ENCODE results near the gene SPNS2. TPM values are rescaled to one million over a fixed set of nuclear protein-coding genes. Genes with fewer than 3 reads are reported as not detected.

The SPNS2 gene
- total RNA-seq, 1 donor from 2014 or later = 79.3 TPM

GRCh38 chr17:4500191-4500571 is 1.5 kb downstream of the SPNS2 start:
- no peaks in the 10 kb centered on the region for H3K9me3 ChIP-seq
- no peak for DNase-seq (ENCODE audit: extremely low spot score in 2 of 2)
- peak overlapping the region; percentile 46 to 49 for H3K4me3 ChIP-seq
- intact Hi-C loops (cut with DNase I) = no loop called here
- H3K27me3 ChIP-seq = no peaks in the 10 kb centered on the region
- TF ChIP-seq POLR2A (IDR thresholded peaks at IDR 0.05) (no peak), POLR2AphosphoS5 (IDR thresholded peaks at IDR 0.05; ENCODE audit: insufficient read depth in 1 of 2, low read depth in 1 of 2) (no peak)
- TF ChIP-seq, protein P1, sequence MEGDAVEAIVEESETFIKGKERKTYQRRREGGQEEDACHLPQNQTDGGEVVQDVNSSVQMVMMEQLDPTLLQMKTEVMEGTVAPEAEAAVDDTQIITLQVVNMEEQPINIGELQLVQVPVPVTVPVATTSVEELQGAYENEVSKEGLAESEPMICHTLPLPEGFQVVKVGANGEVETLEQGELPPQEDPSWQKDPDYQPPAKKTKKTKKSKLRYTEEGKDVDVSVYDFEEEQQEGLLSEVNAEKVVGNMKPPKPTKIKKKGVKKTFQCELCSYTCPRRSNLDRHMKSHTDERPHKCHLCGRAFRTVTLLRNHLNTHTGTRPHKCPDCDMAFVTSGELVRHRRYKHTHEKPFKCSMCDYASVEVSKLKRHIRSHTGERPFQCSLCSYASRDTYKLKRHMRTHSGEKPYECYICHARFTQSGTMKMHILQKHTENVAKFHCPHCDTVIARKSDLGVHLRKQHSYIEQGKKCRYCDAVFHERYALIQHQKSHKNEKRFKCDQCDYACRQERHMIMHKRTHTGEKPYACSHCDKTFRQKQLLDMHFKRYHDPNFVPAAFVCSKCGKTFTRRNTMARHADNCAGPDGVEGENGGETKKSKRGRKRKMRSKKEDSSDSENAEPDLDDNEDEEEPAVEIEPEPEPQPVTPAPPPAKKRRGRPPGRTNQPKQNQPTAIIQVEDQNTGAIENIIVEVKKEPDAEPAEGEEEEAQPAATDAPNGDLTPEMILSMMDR (IDR thresholded peaks at IDR 0.05) = no peak
- H3K27ac ChIP-seq = no peak overlapping the region
- no peaks in the 10 kb centered on the region for H3K36me3 ChIP-seq
- H3K4me1 ChIP-seq = peaks cover 27% of the 10 kb centered on the region

- peak overlapping the region in 1 of 2 donors; percentile 46 for H3K4me3 ChIP-seq
Observed at GRCh38 chr17:4501295-4501949, 2.7 kb downstream of the SPNS2 start.

GRCh38 chr17:4502466-4503154 is 3.9 kb downstream of the SPNS2 start:
- Histone ChIP-seq H3K27ac (no peak overlapping the region), H3K9me3 (no peaks in the 10 kb centered on the region), H3K4me1 (peaks cover 26% of the 10 kb centered on the region), H3K4me3 (no peak overlapping the region), H3K36me3 (no peaks in the 10 kb centered on the region), H3K27me3 (no peaks in the 10 kb centered on the region)
- DNase-seq (ENCODE audit: extremely low spot score in 2 of 2) = no peak
- intact Hi-C loops (cut with DNase I) = no loop called here
- TF ChIP-seq POLR2A (IDR thresholded peaks at IDR 0.05) (no peak), POLR2AphosphoS5 (IDR thresholded peaks at IDR 0.05; ENCODE audit: insufficient read depth in 1 of 2, low read depth in 1 of 2) (no peak)
- TF ChIP-seq, protein P1 (IDR thresholded peaks at IDR 0.05) = no peak

More at GRCh38 chr17:4501295-4501949, 2.7 kb downstream of the SPNS2 start:
- DNase-seq (ENCODE audit: extremely low spot score in 2 of 2) = no peak
- Histone ChIP-seq H3K36me3 (no peaks in the 10 kb centered on the region), H3K27ac (no peak overlapping the region), H3K27me3 (no peaks in the 10 kb centered on the region), H3K4me1 (peaks cover 27% of the 10 kb centered on the region), H3K9me3 (no peaks in the 10 kb centered on the region)
- intact Hi-C loops (cut with DNase I) = no loop called here
- TF ChIP-seq POLR2AphosphoS5 (IDR thresholded peaks at IDR 0.05; ENCODE audit: insufficient read depth in 1 of 2, low read depth in 1 of 2) (no peak), POLR2A (IDR thresholded peaks at IDR 0.05) (no peak)
- TF ChIP-seq, protein P1 (IDR thresholded peaks at IDR 0.05) = no peak

DNA sequence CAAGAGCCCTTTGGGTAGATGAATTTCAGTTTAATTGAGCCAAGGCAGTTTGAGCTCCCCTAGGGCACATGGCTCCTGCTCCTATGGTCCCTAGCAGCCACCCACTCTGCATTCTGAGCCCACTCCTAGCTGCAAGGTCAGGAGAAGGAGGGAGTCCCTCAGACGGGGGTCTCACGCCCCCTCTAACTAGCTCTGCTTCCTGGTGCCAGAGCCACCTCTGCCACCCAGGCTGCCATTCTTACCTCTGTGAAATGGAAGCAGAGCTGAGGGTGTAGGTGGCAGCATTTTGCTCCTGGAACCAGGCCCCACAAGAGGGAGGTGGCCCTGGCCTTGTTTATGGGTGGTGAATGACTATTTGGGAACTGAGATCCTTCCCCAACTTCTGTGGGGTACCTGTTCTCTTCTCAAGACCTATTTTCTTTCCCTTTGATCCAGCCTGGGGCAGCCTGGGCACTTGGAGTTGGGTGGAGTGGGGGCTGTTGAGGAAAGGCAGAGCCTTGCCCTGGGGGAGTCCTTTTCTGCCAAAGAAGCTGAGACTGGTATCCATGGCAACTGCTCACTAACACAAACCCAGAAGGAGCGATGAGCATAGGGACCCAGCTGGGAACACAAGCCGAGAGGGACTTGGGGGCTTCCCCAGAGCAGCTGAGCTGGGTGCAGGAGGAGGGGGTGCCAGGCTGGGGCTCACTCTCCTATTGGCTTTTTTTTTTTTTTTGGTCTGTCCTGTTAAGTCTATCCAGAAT is 4.8 kb downstream of the SPNS2 start:
- no peaks in the 10 kb centered on the region for H3K9me3 ChIP-seq
- H3K36me3 ChIP-seq = no peaks in the 10 kb centered on the region
- no peaks in the 10 kb centered on the region for H3K27me3 ChIP-seq
- no peak overlapping the region for H3K4me3 ChIP-seq
- no peak for TF ChIP-seq POLR2A (IDR thresholded peaks at IDR 0.05)
- TF ChIP-seq, protein P1 (IDR thresholded peaks at IDR 0.05) = no peak
- TF ChIP-seq POLR2AphosphoS5 (IDR thresholded peaks at IDR 0.05; ENCODE audit: insufficient read depth in 1 of 2, low read depth in 1 of 2) = no peak
- no peak for DNase-seq (ENCODE audit: extremely low spot score in 2 of 2)
- H3K27ac ChIP-seq = no peak overlapping the region
- peaks cover 18% of the 10 kb centered on the region for H3K4me1 ChIP-seq
- intact Hi-C loops (cut with DNase I) = no loop called here

All from vagina (tissue), 2 donors.